C4-2B (cell line): ENCODE results near the gene MAP3K6.

ENCODE experiments used
- CTCF ChIP-seq: fragments of 450-650 bp; conservative IDR thresholded peaks from 2 replicates; pipeline ENCODE4 v1.5.1; 2017; ENCODE audit warnings: mild to moderate bottlenecking
- ZFX ChIP-seq: fragments of 450-650 bp; IDR thresholded peaks from 2 replicates; pipeline ENCODE4 v1.6.1; 2017

- TF ChIP-seq CTCF (no peak), ZFX (no peak)
These were observed 16.9 kb upstream of the MAP3K6 start for GRCh38 chr1:27383661-27384060.
